DMS 273 (cell line): Measurements from ENCODE around the gene NANOS3.

Experiments used
- DNase-seq: peaks from one replicate; lab custom pipeline; 2025; ENCODE audit not compliant: unreplicated experiment; lab: John Stamatoyannopoulos, UW

Gene NANOS3

GRCh38 chr19:13876834-13877233 lies at the start of gene NANOS3:
Gene NANOS3 (plus strand): TSS chr19:13877134. CDS start chr19:13877249, 115 bp downstream.
- DNase-seq = no peak

- DNase-seq = no peak
Measured at GRCh38 chr19:13827656-13828055, 49.3 kb upstream of the NANOS3 start.

- DNase-seq = no peak
Measured at GRCh38 chr19:13830114-13830740, 46.7 kb upstream of the NANOS3 start.

DNA sequence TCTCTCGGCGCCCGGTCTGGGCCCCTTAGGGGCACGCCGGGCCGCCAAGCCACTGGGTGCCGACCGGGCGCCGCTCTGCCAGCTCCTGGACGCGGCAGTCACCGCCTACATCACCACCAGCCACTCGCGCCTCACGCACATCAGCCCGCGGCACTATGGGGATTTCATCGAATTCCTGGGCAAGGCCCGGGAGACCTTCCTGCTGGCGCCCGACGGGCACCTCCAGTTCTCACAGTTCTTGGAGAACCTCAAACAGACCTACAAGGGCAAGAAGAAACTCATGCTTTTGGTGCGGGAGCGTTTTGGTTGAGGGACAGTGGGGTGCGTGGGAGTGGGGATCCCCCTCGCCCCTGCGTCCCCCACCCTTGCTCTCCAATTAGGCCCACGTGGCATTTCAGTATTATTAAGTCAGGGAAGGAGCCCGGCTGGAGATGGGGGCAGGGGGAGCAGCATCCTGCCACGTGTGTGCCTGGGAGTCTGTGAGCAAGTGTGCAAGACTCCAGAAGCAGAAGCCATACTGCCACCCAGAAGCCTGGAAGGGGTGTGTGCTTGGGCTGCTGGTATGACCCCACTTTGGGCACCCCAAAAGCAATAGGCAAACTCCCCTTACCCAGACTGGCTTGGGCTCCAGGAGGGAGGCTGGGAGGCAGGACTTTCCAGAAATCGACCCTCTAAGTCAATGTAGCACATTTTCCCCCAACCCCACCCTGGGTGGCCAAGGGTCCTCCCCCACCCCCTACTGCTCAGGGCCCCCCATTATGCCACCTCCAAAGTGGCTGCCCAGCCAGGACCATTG lies 46.0 kb upstream of the NANOS3 start:
- no peak for DNase-seq

GRCh38 chr19:13831537-13832467 lies 45.1 kb upstream of the NANOS3 start:
- no peak for DNase-seq

DNA sequence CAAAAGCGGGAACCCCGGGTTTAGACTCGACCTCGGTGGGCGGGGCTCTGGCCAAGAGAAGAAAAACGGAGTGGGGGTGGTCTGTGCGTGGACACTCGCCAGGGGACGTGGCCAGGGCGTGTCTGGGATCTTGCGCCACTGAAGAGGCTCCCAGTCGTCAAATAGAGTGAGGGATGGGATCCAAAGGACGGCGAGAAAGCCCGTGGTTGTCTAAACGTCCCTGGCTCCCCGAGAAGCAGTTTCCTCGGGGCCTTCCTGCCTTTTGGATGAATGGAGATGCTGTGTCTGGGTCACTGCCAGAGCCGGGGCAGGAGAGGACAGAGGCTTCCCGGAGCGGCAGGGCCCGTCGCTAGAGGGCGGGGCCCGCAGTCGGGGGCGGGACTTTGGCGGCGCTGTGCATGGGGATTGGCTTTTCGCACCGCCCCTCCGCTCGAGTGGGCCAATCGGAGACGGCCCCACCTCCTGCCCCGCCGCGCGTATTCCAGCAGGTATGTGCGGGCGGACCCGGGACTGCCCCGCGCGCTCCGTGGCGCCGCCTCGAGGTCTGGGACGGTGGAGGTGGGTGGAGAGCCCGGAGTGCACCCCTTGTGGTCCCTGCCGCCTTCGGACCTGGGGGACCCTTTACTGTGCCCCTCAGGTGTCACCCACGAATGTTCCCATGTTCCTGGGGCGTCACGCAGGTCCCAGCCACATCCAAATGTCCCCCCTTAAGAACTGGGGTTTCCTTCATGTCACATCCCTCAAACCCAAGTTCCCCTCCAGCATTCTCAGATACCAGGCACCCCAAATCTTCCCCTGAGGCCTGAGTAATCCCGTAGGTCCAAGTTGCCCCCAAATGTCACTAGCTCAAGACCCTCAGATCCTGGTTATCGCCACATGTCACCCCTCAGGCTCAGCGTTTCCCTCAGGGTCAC lies 43.3 kb upstream of the NANOS3 start:
- peak; percentile 96 for DNase-seq

GRCh38 chr19:13834244-13835069 lies 42.5 kb upstream of the NANOS3 start:
- peak; percentile 29 for DNase-seq

DNA sequence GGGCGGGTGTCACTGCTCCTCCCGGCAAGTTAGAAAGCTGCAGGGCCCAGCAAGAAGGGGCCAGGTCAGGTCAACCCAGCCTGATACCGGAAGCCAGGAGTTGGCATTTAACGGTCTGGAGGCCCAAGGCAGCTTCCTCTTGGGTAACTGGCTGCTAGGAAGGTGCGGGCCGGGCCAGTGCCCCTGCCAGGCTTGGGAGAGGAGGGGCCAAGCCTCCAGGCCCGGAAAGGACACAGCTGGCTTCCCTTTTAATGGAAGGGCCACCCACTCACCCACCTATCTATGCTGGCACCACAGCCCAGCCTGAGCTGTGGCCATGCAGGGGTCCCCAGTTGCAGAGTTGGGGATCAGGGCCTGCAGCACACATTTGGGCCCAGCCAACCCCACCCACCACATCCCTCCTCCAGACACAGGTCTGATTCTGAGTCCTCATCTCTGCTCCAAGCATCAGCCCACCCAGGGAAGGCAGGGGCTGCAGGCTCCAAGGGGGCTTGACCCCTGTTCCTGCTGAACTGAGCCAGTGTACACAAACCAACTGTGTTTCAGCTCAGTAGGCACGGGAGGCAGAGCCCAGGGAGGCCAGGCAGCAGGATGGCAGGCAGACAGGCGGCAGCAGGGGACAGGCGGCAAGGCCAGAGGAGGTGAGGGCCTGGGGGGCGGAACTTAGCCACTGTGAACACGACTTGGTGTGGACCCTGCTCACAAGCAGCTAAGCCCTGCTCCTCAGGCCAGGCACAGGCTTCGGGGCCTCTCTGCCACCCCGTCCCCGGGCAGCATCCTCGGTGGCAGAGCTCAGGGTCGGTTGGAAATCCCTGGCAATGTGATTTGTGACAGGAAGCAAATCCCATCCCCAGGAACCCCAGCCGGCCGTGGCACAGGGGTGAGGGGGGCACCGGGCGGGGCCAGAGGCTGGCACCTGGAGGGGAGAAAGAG lies 40.9 kb upstream of the NANOS3 start:
- DNase-seq = peak; percentile 27

GRCh38 chr19:13838435-13839129 lies 38.4 kb upstream of the NANOS3 start:
- DNase-seq = no peak

DNA sequence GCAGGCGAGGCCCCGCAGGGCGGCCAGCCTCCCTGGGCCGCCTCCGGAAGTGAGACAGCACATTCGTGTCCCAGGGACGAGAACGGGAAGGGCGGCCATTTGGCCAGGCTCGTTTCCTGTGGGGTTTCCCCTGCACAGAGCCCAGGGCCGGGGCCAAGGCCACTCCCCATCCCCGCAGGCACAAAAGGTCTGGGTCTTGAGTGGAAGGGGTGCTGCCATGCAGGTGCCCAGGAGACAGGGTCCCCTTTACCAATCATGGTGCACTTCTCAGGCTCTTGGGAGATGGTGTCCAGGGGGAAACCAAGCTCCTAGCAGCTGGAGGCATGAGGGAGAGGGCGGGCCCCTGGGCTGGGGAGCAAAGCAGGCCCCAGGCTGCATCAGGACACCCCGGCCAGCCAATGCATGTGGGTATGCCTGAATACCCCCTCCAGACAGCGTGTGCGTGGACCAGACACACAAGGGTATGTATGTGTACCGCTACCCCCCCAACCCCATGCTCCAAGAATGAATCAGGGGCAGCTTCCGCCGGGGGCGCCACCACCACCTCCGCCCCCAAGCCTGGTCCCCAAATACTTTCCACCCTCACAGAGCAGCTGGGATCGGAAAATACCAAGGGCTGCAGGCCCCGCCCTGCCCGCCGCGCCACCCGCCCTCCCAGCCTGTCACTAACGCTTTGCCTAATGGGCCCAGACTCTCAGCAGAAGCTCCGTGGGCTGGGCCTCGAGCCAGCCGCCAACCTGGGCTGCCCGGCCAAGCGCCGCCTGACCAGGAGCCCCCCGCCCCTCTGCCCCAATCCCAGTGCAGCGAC lies 37.6 kb upstream of the NANOS3 start:
- peak; percentile 71 for DNase-seq

- DNase-seq = no peak
Measured at GRCh38 chr19:13839938-13840304, 37.0 kb upstream of the NANOS3 start.

DNA sequence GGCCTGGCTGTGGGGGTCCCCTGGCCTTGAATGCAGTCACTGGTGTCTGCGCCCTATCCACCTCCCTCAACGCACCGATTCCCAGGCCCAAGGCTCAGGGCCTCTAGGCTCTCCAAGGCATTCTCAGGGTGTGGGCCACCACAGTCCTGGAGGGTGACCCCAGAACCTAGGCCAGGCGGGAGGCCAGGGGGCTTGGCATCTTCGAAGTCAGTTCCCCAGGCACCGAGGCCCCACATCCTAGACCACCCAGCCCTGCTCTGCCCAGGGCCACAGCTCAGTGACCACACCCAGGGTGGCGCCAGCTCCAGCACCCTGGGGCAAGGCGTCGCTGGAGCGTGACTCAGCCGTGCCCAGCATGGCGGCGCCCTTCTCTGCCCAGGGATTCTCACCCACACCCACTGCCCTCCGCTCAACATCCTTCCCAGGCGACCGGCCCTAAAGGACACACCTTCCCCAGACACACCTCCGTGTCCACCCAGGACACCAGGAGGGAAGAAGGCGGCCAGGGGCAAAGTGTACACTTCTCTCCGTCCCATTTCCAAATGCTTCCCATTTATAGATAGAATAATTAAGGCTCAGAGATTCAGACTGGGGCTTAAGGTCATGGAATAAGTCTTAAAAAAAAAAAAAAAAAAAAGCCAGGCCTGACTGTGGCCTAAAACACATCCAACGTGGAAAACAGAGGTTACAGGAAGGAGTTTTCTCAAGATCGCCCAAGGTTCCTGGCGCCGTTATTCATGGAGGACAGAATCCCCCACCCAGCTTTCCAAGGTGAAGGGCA lies 36.4 kb upstream of the NANOS3 start:
- no peak for DNase-seq

DNA sequence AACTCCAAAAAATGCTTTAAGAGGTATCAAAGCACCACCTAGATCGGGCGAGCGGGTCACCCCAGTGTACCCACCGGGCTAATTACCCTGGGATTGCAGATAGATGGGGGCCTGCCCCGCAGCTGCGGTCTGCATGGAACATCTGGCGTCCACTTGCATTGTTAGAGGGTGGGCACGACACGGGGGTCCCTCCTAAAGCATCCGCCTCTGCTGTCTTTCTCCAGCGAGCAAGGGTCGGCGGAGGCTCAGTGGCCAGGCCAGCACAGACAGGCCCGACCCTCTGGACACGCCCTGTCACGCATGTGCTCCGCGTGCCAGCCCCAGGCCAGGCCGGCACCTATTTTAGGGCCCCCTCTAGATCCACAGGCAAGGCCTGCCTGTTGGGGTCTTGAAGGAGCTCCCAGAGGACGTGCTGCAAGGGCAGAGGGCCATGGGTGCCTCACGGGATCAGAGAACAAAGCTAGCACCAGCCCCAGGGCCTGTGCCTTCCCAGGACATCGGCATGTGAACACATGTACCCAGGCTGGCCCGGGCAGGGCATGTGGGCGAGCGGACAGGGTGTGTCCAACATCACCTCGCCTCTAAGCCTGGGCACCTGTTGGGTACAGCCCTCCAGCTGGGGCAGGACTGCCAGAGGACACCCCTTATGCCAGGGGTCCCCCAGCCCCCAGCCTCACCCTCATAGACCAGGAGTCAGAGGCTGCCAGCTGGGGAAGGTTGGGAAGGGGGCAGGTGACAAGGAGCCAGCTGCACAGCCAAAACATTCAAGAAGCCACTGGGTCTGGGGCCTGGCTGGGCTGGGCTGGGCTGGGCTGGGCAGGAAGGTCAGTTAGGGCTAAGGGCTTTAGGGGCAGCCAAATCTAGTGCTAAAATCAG lies 35.6 kb upstream of the NANOS3 start:
- peak; percentile 57 for DNase-seq

DNA sequence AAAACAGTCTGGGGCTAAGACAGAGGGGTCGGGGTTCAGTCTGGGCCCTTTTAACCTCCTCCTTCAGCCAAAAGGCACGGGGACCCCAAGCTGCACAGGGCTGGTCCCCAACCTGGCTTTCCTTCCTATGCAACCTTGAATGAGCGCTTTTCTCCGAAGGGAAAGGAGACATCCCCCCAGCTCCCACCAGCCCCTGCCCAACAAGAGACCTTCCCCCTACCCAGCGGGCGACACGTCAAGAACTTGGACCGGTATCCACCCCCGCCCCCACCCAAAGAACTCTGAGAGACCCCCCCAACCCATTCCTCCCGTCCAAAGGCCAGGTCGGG lies 35.0 kb upstream of the NANOS3 start:
- DNase-seq = no peak

GRCh38 chr19:13842291-13843103 lies 34.4 kb upstream of the NANOS3 start:
- peak; percentile 72 for DNase-seq
